H1 (cell line): ENCODE results near the gene SBNO2. TPM values are rescaled to one million over a fixed set of nuclear protein-coding genes. Genes with fewer than 3 reads are reported as not detected.

Experiments
- BCL11A ChIP-seq, 2 experiments: IDR thresholded peaks; one replicate each; pipeline ENCODE4 v1.6.1; 2011; ENCODE audit warnings: low read depth in 2 of 2, low read length in 2 of 2, mild to moderate bottlenecking in 2 of 2
- BRCA1 ChIP-seq: IDR thresholded peaks from 2 replicates; pipeline ENCODE4 v1.6.1; 2012; ENCODE audit warnings: low read depth, low read length, improper control_type of control experiment
- CEBPB ChIP-seq: IDR thresholded peaks from 2 replicates; pipeline ENCODE4 v1.6.1; 2012; ENCODE audit warnings: low read depth, low read length
- CHD2 ChIP-seq: IDR thresholded peaks from 2 replicates; pipeline ENCODE4 v1.6.1; 2012; ENCODE audit warnings: low read length, improper control_type of control experiment
- CTBP2 ChIP-seq: IDR thresholded peaks from 2 replicates; pipeline ENCODE4 v1.7.0; 2011; ENCODE audit warnings: borderline replicate concordance, mild to moderate bottlenecking, moderate library complexity, mixed read lengths, low read length; ENCODE audit not compliant: insufficient read depth, insufficient read length
- FOSL1 ChIP-seq: IDR thresholded peaks from 2 replicates; pipeline ENCODE4 v1.6.1; 2011; ENCODE audit warnings: mild to moderate bottlenecking, low read depth, low read length, moderate library complexity; ENCODE audit not compliant: insufficient read depth
- SIX5 ChIP-seq: IDR thresholded peaks from 2 replicates; pipeline ENCODE4 v1.6.1; 2011; ENCODE audit warnings: mild to moderate bottlenecking, low read depth, low read length
- TEAD4 ChIP-seq: IDR thresholded peaks from 2 replicates; pipeline ENCODE4 v1.6.1; 2012; ENCODE audit warnings: low read depth, low read length, inconsistent platforms, mixed read lengths
- USF2 ChIP-seq: IDR thresholded peaks from 2 replicates; pipeline ENCODE4 v1.6.1; 2011; ENCODE audit warnings: low read length, improper control_type of control experiment
- YY1 ChIP-seq: IDR thresholded peaks from 2 replicates; pipeline ENCODE4 v1.6.1; 2011; ENCODE audit warnings: low read depth, mild to moderate bottlenecking, low read length
- polyA plus RNA-seq, 7 experiments: library from polyadenylated mRNA; depleted of rRNA in 3 of 7; stranded (reverse) in 5 of 7; unstranded in 2 of 7; fragments of >200 nt in 5 of 7; fragments of 200-250 nt in 2 of 7; gene quantifications; 1 replicate in 5 of 7; 2 replicates in 1 of 7; 4 replicates in 1 of 7; pipeline versions ENCODE4 v1.2.1 to v1.2.3, GENCODE V29; 2011 to 2013; ENCODE audit warnings: missing spikeins in 2 of 7, mixed read lengths in 2 of 7
- total RNA-seq: library from RNA; stranded (reverse); fragmentation: NEBNext Ultra II Directional; extraction: Animal tissue kit (Norgen Biotek cat#: 25700); gene quantifications from 2 replicates; pipeline ENCODE4 v1.2.1, GENCODE V29; 2021
- TF ChIP-seq, protein P1 (sequence below): IDR thresholded peaks from 2 replicates; pipeline ENCODE4 v1.6.1; 2012; ENCODE audit warnings: inconsistent platforms

The SBNO2 gene
- total and polyA plus RNA-seq, 2 of the 8 experiments (the other 6 are each of a cell fraction or from before 2014, with no cell fraction given), result 12.2 to 31.4 TPM

GRCh38 chr19:1064661-1065605 lies 109.1 kb downstream of the SBNO2 start (continued):
- no peak for TF ChIP-seq BRCA1
- TF ChIP-seq SIX5, result no peak
- no peak for TF ChIP-seq CTBP2
- peak; percentile 32; the same call in 1 of the 2 replicates for TF ChIP-seq TEAD4
- no peak for TF ChIP-seq CHD2
- TF ChIP-seq, protein P1, sequence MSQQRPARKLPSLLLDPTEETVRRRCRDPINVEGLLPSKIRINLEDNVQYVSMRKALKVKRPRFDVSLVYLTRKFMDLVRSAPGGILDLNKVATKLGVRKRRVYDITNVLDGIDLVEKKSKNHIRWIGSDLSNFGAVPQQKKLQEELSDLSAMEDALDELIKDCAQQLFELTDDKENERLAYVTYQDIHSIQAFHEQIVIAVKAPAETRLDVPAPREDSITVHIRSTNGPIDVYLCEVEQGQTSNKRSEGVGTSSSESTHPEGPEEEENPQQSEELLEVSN, result peak; percentile 95
- 0 out of 2 replicates have a peak, but pooled peaks have one; percentile 9 for TF ChIP-seq YY1
- no peak for TF ChIP-seq FOSL1
- peak; percentile 5; the same call in 1 of the 2 replicates for TF ChIP-seq USF2
- TF ChIP-seq BCL11A (IDR thresholded peaks at IDR 0.05; ENCODE audit: low read depth in 2 of 2, low read length in 2 of 2), result no peak
- no peak for TF ChIP-seq CEBPB
